Endodermal cell (in vitro differentiated cells): ENCODE measurements around the gene PI4K2A. TPM values are rescaled to one million over a fixed set of nuclear protein-coding genes. Genes with fewer than 3 reads are reported as not detected.
A peak's percentile ranks its signal among the peaks of the same experiment; 100 is the strongest.

Experiments used
- DNase-seq: peaks from one replicate; pipeline ENCODE4 v3.0.0-alpha.2; 2017
- H3K27ac ChIP-seq: 2 replicates; pipeline ENCODE4 v1.5.1; 2013; ENCODE audit warnings: mild to moderate bottlenecking, low read depth, low read length, moderate library complexity
- H3K27me3 ChIP-seq: 2 replicates; pipeline ENCODE4 v1.6.1; 2013; ENCODE audit warnings: mild to moderate bottlenecking, low read length, moderate library complexity; ENCODE audit not compliant: insufficient read depth, control insufficient read depth, poor library complexity, severe bottlenecking
- H3K36me3 ChIP-seq: 2 replicates; pipeline ENCODE4 v1.7.0; 2013; ENCODE audit warnings: mild to moderate bottlenecking, low read length, moderate library complexity; ENCODE audit not compliant: control insufficient read depth, insufficient read depth
- H3K4me1 ChIP-seq: one replicate; pipeline ENCODE4 v1.7.0; 2013; ENCODE audit warnings: low read length; ENCODE audit not compliant: control insufficient read depth, insufficient read depth
- H3K4me3 ChIP-seq: 2 replicates; pipeline ENCODE4 v1.5.1; 2013; ENCODE audit warnings: mild to moderate bottlenecking, low read length, moderate library complexity
- H3K9ac ChIP-seq: 2 replicates; pipeline ENCODE4 v1.6.1; 2013; ENCODE audit warnings: mild to moderate bottlenecking, low read length, moderate library complexity; ENCODE audit not compliant: poor library complexity, severe bottlenecking; ENCODE audit errors: extremely low read depth
- H3K9me3 ChIP-seq: 2 replicates; pipeline ENCODE4 v1.6.1; 2013; ENCODE audit warnings: mild to moderate bottlenecking, low read length, moderate library complexity; ENCODE audit not compliant: control insufficient read depth
- H3K27ac Mint-ChIP-seq: 2 replicates; pipeline ENCODE4 v1.8.0; 2020; ENCODE audit warnings: mixed read lengths
- H3K27me3 Mint-ChIP-seq: 2 replicates; pipeline ENCODE4 v1.8.0; 2021; ENCODE audit warnings: mild to moderate bottlenecking, mixed read lengths; ENCODE audit not compliant: insufficient read depth
- H3K36me3 Mint-ChIP-seq: 2 replicates; pipeline ENCODE4 v1.8.0; 2020; ENCODE audit warnings: low read depth, mixed read lengths
- H3K4me1 Mint-ChIP-seq: 2 replicates; pipeline ENCODE4 v1.8.0; 2020; ENCODE audit warnings: mixed read lengths
- H3K4me3 Mint-ChIP-seq: 2 replicates; pipeline ENCODE4 v1.8.0; 2020; ENCODE audit warnings: mild to moderate bottlenecking, moderate library complexity, mixed read lengths
- H3K9me3 Mint-ChIP-seq: 2 replicates; pipeline ENCODE4 v1.8.0; 2020; ENCODE audit warnings: mild to moderate bottlenecking, mixed read lengths
- CTCF ChIP-seq: fragments of 200-600 bp; sonication (generic); conservative IDR thresholded peaks from 2 replicates; pipeline ENCODE4 v1.5.0; 2021; ENCODE audit warnings: antibody characterized with exemption, mild to moderate bottlenecking
- WGBS, 2 experiments: methylation state at CpG; one replicate each; pipeline versions ENCODE4 v1.1.5 to v1.1.7; 2013; ENCODE audit warnings: missing lambda C conversion rate in 2 of 2, mixed read lengths in 1 of 2; ENCODE audit not compliant: insufficient coverage in 1 of 2, insufficient read length in 1 of 2; 5-methylcytosine and 5-hydroxymethylcytosine counted together
- total RNA-seq, 2 donors: library from RNA; stranded (reverse); fragmentation: NEBNext Ultra II Directional in 1 of 2; extraction: Animal tissue kit (Norgen Biotek cat#: 25700) in 1 of 2; gene quantifications; 2 replicates in 1 of 2; 3 replicates in 1 of 2; pipeline ENCODE4 v1.2.1, GENCODE V29; 2021

The PI4K2A gene
- total RNA-seq, 2 donors from 2014 or later, result 14.5 to 18.1 TPM

DNA sequence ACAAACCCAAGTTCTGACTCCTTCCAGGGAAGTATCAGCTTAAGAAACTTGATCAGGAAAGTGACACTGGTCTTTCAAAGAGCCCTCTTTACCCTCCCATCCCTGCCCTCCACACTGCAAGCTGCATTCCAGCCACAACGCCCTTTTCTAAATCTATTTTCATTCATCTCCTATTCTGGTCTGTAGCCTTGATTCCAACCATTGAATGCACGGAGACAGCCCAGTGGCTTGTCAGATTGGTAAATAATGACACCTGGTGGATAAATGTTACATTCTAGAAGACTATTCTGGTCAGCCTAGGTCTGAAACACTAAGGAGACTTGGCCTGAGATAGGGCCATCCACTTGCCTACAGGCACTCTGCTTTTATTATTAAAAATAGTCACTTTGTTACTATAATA is 28.1 kb upstream of the PI4K2A start:
- WGBS, 2 experiments, result 58 to 60% methylated on average over 1 to 2 of the region's 2 CpGs
- Mint-ChIP-seq H3K4me1 (peaks cover 4% of the 10 kb centered on the region), H3K27ac (no peak overlapping the region), H3K9me3 (no peaks in the 10 kb centered on the region), H3K27me3 (no peaks in the 10 kb centered on the region), H3K4me3 (no peak overlapping the region), H3K36me3 (peaks cover 18% of the 10 kb centered on the region)
- H3K9me3 ChIP-seq, result no peaks in the 10 kb centered on the region
- H3K36me3 ChIP-seq, result no peaks in the 10 kb centered on the region
- H3K4me1 ChIP-seq, result no peaks in the 10 kb centered on the region
- DNase-seq, result peak; percentile 72
- no peak overlapping the region for H3K27ac ChIP-seq
- H3K4me3 ChIP-seq, result no peak overlapping the region
- no peak overlapping the region for H3K9ac ChIP-seq
- peak; percentile 62 for TF ChIP-seq CTCF
- H3K27me3 ChIP-seq, result no peaks in the 10 kb centered on the region

GRCh38 chr10:97618285-97618684 is 22.2 kb upstream of the PI4K2A start:
- Histone ChIP-seq H3K4me3 (no peak overlapping the region), H3K27me3 (no peaks in the 10 kb centered on the region), H3K36me3 (no peaks in the 10 kb centered on the region), H3K4me1 (no peaks in the 10 kb centered on the region), H3K9ac (no peak overlapping the region), H3K27ac (no peak overlapping the region), H3K9me3 (no peaks in the 10 kb centered on the region)
- Mint-ChIP-seq H3K9me3 (no peaks in the 10 kb centered on the region), H3K4me1 (no peaks in the 10 kb centered on the region), H3K27me3 (no peaks in the 10 kb centered on the region), H3K27ac (no peak overlapping the region), H3K36me3 (peaks cover 23% of the 10 kb centered on the region), H3K4me3 (no peak overlapping the region)
- WGBS, 2 experiments, result 96 to 100% methylated on average over 2 to 4 of the region's 4 CpGs
- no peak for TF ChIP-seq CTCF
- DNase-seq, result no peak

DNA sequence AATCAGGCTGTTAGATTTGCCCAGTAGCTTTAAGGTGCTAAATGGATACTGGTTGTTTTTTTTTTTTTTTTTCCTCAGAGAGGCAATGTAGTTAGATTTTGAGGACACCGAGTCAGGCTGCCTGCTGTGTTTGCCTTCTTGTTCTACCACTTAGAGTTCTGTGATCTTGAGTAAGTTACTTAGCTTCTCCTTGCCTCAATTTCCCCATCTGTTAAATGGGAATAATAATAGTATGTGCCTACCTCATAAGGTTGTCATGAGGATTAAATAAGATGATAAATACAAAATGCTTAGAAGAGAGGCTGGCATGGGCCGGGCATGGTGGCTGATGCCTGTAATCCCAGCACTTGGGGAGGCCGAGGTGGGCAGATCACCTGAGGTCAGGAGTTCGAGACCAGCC is 21.7 kb upstream of the PI4K2A start:
- H3K27me3 Mint-ChIP-seq, result no peaks in the 10 kb centered on the region
- no peak overlapping the region for H3K4me3 Mint-ChIP-seq
- 97 to 100% methylated on average over 1 to 4 of the region's 4 CpGs for WGBS, 2 experiments
- no peaks in the 10 kb centered on the region for H3K36me3 ChIP-seq
- no peaks in the 10 kb centered on the region for H3K4me1 Mint-ChIP-seq
- H3K4me1 ChIP-seq, result no peaks in the 10 kb centered on the region
- H3K27me3 ChIP-seq, result no peaks in the 10 kb centered on the region
- no peaks in the 10 kb centered on the region for H3K9me3 Mint-ChIP-seq
- H3K27ac Mint-ChIP-seq, result no peak overlapping the region
- DNase-seq, result no peak
- no peak overlapping the region for H3K9ac ChIP-seq
- TF ChIP-seq CTCF, result no peak
- no peak overlapping the region for H3K27ac ChIP-seq
- H3K9me3 ChIP-seq, result no peaks in the 10 kb centered on the region
- H3K4me3 ChIP-seq, result no peak overlapping the region
- H3K36me3 Mint-ChIP-seq, result peaks cover 23% of the 10 kb centered on the region
